Sigmoid colon (tissue), 4 donors: ENCODE measurements around the gene UBA3.

Source experiments
- EP300 ChIP-seq, 4 donors: sonication (generic); formaldehyde crosslinking; IDR thresholded peaks; one replicate each; pipeline ENCODE4 v1.6.1; 2017; ENCODE audit warnings: antibody characterized with exemption in 4 of 4
- POLR2A ChIP-seq, 2 donors: fragments of 450-650 bp; IDR thresholded peaks; one replicate each; pipeline ENCODE4 v1.6.1; 2016; ENCODE audit warnings: antibody characterized with exemption in 2 of 2, mild to moderate bottlenecking in 2 of 2, moderate library complexity in 2 of 2
- POLR2AphosphoS5 ChIP-seq, 4 donors: sonication (generic); formaldehyde crosslinking; IDR thresholded peaks; one replicate each; pipeline ENCODE4 v1.6.1; 2017; ENCODE audit warnings: antibody characterized with exemption in 4 of 4
- TF ChIP-seq, protein P1 (sequence below), 4 experiments: fragments of 450-650 bp in 3 of 4; fragments of 200-600 bp in 1 of 4; IDR thresholded peaks; one replicate each; pipeline ENCODE4 v1.5.1; 2016 to 2019; ENCODE audit warnings: antibody characterized with exemption in 4 of 4, mild to moderate bottlenecking in 3 of 4, moderate library complexity in 2 of 4

GRCh38 chr3:69087030-69087791 is 7.0 kb upstream of the UBA3 start:
- TF ChIP-seq, protein P1, sequence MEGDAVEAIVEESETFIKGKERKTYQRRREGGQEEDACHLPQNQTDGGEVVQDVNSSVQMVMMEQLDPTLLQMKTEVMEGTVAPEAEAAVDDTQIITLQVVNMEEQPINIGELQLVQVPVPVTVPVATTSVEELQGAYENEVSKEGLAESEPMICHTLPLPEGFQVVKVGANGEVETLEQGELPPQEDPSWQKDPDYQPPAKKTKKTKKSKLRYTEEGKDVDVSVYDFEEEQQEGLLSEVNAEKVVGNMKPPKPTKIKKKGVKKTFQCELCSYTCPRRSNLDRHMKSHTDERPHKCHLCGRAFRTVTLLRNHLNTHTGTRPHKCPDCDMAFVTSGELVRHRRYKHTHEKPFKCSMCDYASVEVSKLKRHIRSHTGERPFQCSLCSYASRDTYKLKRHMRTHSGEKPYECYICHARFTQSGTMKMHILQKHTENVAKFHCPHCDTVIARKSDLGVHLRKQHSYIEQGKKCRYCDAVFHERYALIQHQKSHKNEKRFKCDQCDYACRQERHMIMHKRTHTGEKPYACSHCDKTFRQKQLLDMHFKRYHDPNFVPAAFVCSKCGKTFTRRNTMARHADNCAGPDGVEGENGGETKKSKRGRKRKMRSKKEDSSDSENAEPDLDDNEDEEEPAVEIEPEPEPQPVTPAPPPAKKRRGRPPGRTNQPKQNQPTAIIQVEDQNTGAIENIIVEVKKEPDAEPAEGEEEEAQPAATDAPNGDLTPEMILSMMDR (IDR thresholded peaks at IDR 0.05): no peak
- TF ChIP-seq EP300 (IDR thresholded peaks at IDR 0.05) (no peak), POLR2AphosphoS5 (IDR thresholded peaks at IDR 0.05) (no peak), POLR2A (IDR thresholded peaks at IDR 0.05) (no peak)
